HCT116 (cell line): ENCODE data around the gene CYBA.

Experiments used
- CEBPB ChIP-seq: IDR thresholded peaks from 2 replicates; pipeline ENCODE4 v1.6.1; 2012; ENCODE audit warnings: low read depth
- EGR1 ChIP-seq: IDR thresholded peaks from 2 replicates; pipeline ENCODE4 v1.6.1; 2012; ENCODE audit warnings: low read depth
- MAX ChIP-seq: IDR thresholded peaks from 2 replicates; pipeline ENCODE4 v1.6.1; 2012
- POLR2A ChIP-seq: IDR thresholded peaks from 2 replicates; pipeline ENCODE4 v1.7.0; 2011; ENCODE audit warnings: borderline replicate concordance; ENCODE audit not compliant: insufficient read depth, insufficient read length; ENCODE audit errors: extremely low read depth
- POLR2AphosphoS5 ChIP-seq: IDR thresholded peaks from 2 replicates; pipeline ENCODE4 v1.6.1; 2011; ENCODE audit warnings: mild to moderate bottlenecking, low read depth, low read length, moderate library complexity
- SIN3A ChIP-seq: IDR thresholded peaks from 2 replicates; pipeline ENCODE4 v1.6.1; 2012; ENCODE audit warnings: low read depth
- SRF ChIP-seq: IDR thresholded peaks from 2 replicates; pipeline ENCODE4 v1.6.1; 2012; ENCODE audit warnings: low read depth
- YY1 ChIP-seq: IDR thresholded peaks from 2 replicates; pipeline ENCODE4 v1.6.1; 2011; ENCODE audit warnings: low read length, low read depth, moderate library complexity, mild to moderate bottlenecking; ENCODE audit not compliant: insufficient replicate concordance; ENCODE audit errors: extremely low read depth
- ZFX ChIP-seq: fragments of 450-650 bp; IDR thresholded peaks from 2 replicates; pipeline ENCODE4 v1.6.1; 2017
- TF ChIP-seq, protein P1 (sequence below), 3 experiments: fragments of 200-600 bp in 1 of 3; sonication (generic) in 1 of 3; IDR thresholded peaks in 2 of 3; conservative IDR thresholded peaks in 1 of 3; 2 replicates each; pipeline ENCODE4 v1.5.1; 2012 to 2017; ENCODE audit warnings: low read depth in 2 of 3, low read length in 2 of 3, antibody characterized with exemption in 1 of 3, borderline replicate concordance in 1 of 3, control low read depth in 1 of 3, mild to moderate bottlenecking in 1 of 3, mixed read lengths in 1 of 3, mixed run types in 1 of 3, moderate library complexity in 1 of 3; ENCODE audit not compliant: insufficient read depth in 1 of 3

GRCh38 chr16:88654363-88655052 is 3.7 kb upstream of the CYBA start:
- TF ChIP-seq ZFX (no peak), MAX (no peak), YY1 (no peak), POLR2A (no peak), SIN3A (no peak), CEBPB (no peak), POLR2AphosphoS5 (no peak), SRF (no peak), EGR1 (no peak)
- TF ChIP-seq, protein P1, sequence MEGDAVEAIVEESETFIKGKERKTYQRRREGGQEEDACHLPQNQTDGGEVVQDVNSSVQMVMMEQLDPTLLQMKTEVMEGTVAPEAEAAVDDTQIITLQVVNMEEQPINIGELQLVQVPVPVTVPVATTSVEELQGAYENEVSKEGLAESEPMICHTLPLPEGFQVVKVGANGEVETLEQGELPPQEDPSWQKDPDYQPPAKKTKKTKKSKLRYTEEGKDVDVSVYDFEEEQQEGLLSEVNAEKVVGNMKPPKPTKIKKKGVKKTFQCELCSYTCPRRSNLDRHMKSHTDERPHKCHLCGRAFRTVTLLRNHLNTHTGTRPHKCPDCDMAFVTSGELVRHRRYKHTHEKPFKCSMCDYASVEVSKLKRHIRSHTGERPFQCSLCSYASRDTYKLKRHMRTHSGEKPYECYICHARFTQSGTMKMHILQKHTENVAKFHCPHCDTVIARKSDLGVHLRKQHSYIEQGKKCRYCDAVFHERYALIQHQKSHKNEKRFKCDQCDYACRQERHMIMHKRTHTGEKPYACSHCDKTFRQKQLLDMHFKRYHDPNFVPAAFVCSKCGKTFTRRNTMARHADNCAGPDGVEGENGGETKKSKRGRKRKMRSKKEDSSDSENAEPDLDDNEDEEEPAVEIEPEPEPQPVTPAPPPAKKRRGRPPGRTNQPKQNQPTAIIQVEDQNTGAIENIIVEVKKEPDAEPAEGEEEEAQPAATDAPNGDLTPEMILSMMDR (IDR thresholded peaks at IDR 0.05 in 2 of 3, conservative IDR thresholded peaks at IDR 0.05 in 1 of 3; ENCODE audit: borderline replicate concordance in 1 of 3, insufficient read depth in 1 of 3, low read depth in 2 of 3, low read length in 2 of 3), result no peak
